WTC11 (cell line): Measurements from ENCODE around the gene FBXL2. TPM values are rescaled to one million over a fixed set of nuclear protein-coding genes. Genes with fewer than 3 reads are reported as not detected.

ENCODE experiments used
- ATAC-seq: fragments of 200-7000 bp; cut with Tn5 transposase; 2 replicates; pipeline ENCODE4 v1.10.0; 2021; ENCODE audit warnings: mild to moderate bottlenecking, moderate library complexity
- CTCF ChIA-PET: fragments of 300-600 bp; sonication (Branson Sonifier 250); formaldehyde crosslinking; loops from one replicate; lab custom pipeline; 2021; ENCODE audit warnings: antibody characterized with exemption; lab: Charles Lee
- POLR2A ChIA-PET: fragments of 350-600 bp; sonication (Branson Sonifier 250); formaldehyde crosslinking; loops from one replicate; lab custom pipeline; 2021; ENCODE audit warnings: antibody characterized with exemption; lab: Charles Lee
- DNase-seq: peaks from one replicate; pipeline ENCODE4 v3.0.0; 2021; ENCODE audit warnings: low spot score
- H3K27ac Mint-ChIP-seq: 2 replicates; pipeline ENCODE4 v1.8.0; 2021; ENCODE audit warnings: mixed read lengths
- H3K27me3 Mint-ChIP-seq: 2 replicates; pipeline ENCODE4 v1.8.0; 2021; ENCODE audit warnings: low read depth, mild to moderate bottlenecking, moderate library complexity, mixed read lengths
- H3K36me3 Mint-ChIP-seq: 2 replicates; pipeline ENCODE4 v1.8.0; 2021; ENCODE audit warnings: mixed read lengths
- H3K4me1 Mint-ChIP-seq: 2 replicates; pipeline ENCODE4 v1.8.0; 2022; ENCODE audit warnings: mixed read lengths
- H3K4me3 Mint-ChIP-seq: 2 replicates; pipeline ENCODE4 v1.8.0; 2021; ENCODE audit warnings: mild to moderate bottlenecking, moderate library complexity, mixed read lengths
- H3K9me3 Mint-ChIP-seq: 2 replicates; pipeline ENCODE4 v1.8.0; 2021; ENCODE audit warnings: mixed read lengths
- EMX1 ChIP-seq: fragments of 250-450 bp; sonication (Bioruptor Pico); IDR thresholded peaks from 2 replicates; pipeline ENCODE4 v1.8.0; 2021; ENCODE audit warnings: mild to moderate bottlenecking
- NFATC4 ChIP-seq: fragments of 250-450 bp; sonication (Bioruptor Pico); IDR thresholded peaks from 2 replicates; pipeline ENCODE4 v1.9.0; 2021; ENCODE audit warnings: mild to moderate bottlenecking
- NFYB ChIP-seq: sonication (generic); formaldehyde crosslinking; conservative IDR thresholded peaks from 2 replicates; pipeline ENCODE4 v1.8.0; 2022; ENCODE audit warnings: low read depth, missing genetic modification reagents
- RORB ChIP-seq: fragments of 250-450 bp; sonication (Bioruptor Pico); IDR thresholded peaks from 2 replicates; pipeline ENCODE4 v1.9.0; 2021; ENCODE audit warnings: mild to moderate bottlenecking
- TEAD1 ChIP-seq: sonication (generic); formaldehyde crosslinking; IDR thresholded peaks from 2 replicates; pipeline ENCODE4 v1.8.0; 2022; ENCODE audit warnings: mild to moderate bottlenecking, missing genetic modification reagents
- ZNF396 ChIP-seq: fragments of 250-450 bp; sonication (Bioruptor Pico); IDR thresholded peaks from 2 replicates; pipeline ENCODE4 v1.8.0; 2021; ENCODE audit warnings: mild to moderate bottlenecking, moderate library complexity, borderline replicate concordance
- ZNF416 ChIP-seq: fragments of 250-450 bp; sonication (Bioruptor Pico); IDR thresholded peaks from 2 replicates; pipeline ENCODE4 v1.9.0; 2021; ENCODE audit warnings: mild to moderate bottlenecking, inconsistent platforms
- total RNA-seq: library from RNA; stranded (reverse); gene quantifications from 3 replicates; pipeline ENCODE4 v1.2.3, GENCODE V29; 2021
- TF ChIP-seq, protein P1 (sequence below): sonication (generic); formaldehyde crosslinking; conservative IDR thresholded peaks from 2 replicates; pipeline ENCODE4 v1.8.1; 2023; ENCODE audit warnings: mild to moderate bottlenecking, low read depth, missing genetic modification reagents, moderate library complexity
- TF ChIP-seq, protein P2 (sequence below): sonication (generic); formaldehyde crosslinking; IDR thresholded peaks from 2 replicates; pipeline ENCODE4 v1.8.0; 2023; ENCODE audit warnings: missing genetic modification reagents, mild to moderate bottlenecking, borderline replicate concordance
- TF ChIP-seq, protein P3 (sequence below): sonication (generic); formaldehyde crosslinking; IDR thresholded peaks from 2 replicates; pipeline ENCODE4 v1.8.0; 2023; ENCODE audit warnings: mild to moderate bottlenecking, missing genetic modification reagents
- TF ChIP-seq, protein P4 (sequence below): sonication (generic); formaldehyde crosslinking; IDR thresholded peaks from 2 replicates; pipeline ENCODE4 v1.8.1; 2023; ENCODE audit warnings: mild to moderate bottlenecking, moderate library complexity, missing genetic modification reagents
- TF ChIP-seq, protein P5 (sequence below): sonication (generic); formaldehyde crosslinking; IDR thresholded peaks from 2 replicates; pipeline ENCODE4 v1.8.1; 2022; ENCODE audit warnings: mild to moderate bottlenecking, missing genetic modification reagents, moderate library complexity, borderline replicate concordance

Gene FBXL2
- total RNA-seq, 1 experiment from 2014 or later: 2.9 TPM

DNA sequence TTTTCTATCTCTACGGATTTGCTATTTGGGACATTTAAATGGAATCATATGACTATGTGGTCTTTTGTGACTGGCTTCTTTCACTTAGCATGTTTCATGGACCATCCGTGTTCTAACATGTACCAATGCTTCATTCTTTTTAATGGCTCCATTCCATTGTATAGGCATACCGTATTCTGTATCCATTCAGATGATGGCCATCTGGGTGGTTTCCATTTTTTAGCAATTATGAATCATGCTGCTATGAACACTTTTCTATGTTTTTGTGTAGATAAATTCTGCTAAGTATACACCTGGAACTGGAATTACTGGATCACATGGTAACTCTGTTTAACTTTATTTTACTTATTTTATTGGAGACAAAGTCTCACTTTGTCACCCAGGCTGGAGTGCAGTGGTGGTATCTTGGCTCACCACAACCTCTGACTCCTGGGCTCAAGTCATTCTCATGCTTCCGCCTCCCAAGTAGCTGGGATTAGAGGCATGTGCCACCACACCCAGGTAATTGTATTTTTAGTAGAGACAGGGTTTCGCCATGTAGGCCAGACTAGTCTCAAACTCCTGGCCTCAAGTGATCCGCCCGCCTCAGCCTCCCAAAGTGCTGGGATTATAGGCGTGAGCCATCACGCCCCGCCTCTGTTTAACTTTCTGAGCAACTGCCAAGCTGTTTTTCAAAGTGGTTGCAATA, 149.5 kb downstream of the FBXL2 start:
- ChIA-PET POLR2A (interaction anchor here (0.7 to 1.7 kb wide), 3 partner anchors 11 to 224 kb away, joined by 4 to 7 read pairs (median 6); no protein-coding TSS in a partner anchor), CTCF (interaction anchor here (1.0 to 1.9 kb wide), 3 partner anchors 54 to 360 kb away, joined by 4 to 8 read pairs (median 8); no protein-coding TSS in a partner anchor)
- Mint-ChIP-seq H3K4me1 (peaks cover 70% of the 10 kb centered on the region), H3K4me3 (peak overlapping the region; percentile 49), H3K27me3 (no peaks in the 10 kb centered on the region), H3K27ac (peak overlapping the region; percentile 77; the same call in 1 of the 2 replicates), H3K9me3 (no peaks in the 10 kb centered on the region), H3K36me3 (peaks cover 27% of the 10 kb centered on the region)
- TF ChIP-seq, protein P1, sequence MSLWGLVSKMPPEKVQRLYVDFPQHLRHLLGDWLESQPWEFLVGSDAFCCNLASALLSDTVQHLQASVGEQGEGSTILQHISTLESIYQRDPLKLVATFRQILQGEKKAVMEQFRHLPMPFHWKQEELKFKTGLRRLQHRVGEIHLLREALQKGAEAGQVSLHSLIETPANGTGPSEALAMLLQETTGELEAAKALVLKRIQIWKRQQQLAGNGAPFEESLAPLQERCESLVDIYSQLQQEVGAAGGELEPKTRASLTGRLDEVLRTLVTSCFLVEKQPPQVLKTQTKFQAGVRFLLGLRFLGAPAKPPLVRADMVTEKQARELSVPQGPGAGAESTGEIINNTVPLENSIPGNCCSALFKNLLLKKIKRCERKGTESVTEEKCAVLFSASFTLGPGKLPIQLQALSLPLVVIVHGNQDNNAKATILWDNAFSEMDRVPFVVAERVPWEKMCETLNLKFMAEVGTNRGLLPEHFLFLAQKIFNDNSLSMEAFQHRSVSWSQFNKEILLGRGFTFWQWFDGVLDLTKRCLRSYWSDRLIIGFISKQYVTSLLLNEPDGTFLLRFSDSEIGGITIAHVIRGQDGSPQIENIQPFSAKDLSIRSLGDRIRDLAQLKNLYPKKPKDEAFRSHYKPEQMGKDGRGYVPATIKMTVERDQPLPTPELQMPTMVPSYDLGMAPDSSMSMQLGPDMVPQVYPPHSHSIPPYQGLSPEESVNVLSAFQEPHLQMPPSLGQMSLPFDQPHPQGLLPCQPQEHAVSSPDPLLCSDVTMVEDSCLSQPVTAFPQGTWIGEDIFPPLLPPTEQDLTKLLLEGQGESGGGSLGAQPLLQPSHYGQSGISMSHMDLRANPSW (CRISPR knock-in tag): no peak
- TF ChIP-seq ZNF396 (CRISPR knock-in tag) (no peak), TEAD1 (CRISPR knock-in tag) (no peak), NFYB (no peak), EMX1 (CRISPR knock-in tag) (no peak), ZNF416 (no peak), RORB (no peak), NFATC4 (no peak)
- TF ChIP-seq, protein P2, sequence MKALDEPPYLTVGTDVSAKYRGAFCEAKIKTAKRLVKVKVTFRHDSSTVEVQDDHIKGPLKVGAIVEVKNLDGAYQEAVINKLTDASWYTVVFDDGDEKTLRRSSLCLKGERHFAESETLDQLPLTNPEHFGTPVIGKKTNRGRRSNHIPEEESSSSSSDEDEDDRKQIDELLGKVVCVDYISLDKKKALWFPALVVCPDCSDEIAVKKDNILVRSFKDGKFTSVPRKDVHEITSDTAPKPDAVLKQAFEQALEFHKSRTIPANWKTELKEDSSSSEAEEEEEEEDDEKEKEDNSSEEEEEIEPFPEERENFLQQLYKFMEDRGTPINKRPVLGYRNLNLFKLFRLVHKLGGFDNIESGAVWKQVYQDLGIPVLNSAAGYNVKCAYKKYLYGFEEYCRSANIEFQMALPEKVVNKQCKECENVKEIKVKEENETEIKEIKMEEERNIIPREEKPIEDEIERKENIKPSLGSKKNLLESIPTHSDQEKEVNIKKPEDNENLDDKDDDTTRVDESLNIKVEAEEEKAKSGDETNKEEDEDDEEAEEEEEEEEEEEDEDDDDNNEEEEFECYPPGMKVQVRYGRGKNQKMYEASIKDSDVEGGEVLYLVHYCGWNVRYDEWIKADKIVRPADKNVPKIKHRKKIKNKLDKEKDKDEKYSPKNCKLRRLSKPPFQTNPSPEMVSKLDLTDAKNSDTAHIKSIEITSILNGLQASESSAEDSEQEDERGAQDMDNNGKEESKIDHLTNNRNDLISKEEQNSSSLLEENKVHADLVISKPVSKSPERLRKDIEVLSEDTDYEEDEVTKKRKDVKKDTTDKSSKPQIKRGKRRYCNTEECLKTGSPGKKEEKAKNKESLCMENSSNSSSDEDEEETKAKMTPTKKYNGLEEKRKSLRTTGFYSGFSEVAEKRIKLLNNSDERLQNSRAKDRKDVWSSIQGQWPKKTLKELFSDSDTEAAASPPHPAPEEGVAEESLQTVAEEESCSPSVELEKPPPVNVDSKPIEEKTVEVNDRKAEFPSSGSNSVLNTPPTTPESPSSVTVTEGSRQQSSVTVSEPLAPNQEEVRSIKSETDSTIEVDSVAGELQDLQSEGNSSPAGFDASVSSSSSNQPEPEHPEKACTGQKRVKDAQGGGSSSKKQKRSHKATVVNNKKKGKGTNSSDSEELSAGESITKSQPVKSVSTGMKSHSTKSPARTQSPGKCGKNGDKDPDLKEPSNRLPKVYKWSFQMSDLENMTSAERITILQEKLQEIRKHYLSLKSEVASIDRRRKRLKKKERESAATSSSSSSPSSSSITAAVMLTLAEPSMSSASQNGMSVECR (CRISPR knock-in tag): no peak
- TF ChIP-seq, protein P3, sequence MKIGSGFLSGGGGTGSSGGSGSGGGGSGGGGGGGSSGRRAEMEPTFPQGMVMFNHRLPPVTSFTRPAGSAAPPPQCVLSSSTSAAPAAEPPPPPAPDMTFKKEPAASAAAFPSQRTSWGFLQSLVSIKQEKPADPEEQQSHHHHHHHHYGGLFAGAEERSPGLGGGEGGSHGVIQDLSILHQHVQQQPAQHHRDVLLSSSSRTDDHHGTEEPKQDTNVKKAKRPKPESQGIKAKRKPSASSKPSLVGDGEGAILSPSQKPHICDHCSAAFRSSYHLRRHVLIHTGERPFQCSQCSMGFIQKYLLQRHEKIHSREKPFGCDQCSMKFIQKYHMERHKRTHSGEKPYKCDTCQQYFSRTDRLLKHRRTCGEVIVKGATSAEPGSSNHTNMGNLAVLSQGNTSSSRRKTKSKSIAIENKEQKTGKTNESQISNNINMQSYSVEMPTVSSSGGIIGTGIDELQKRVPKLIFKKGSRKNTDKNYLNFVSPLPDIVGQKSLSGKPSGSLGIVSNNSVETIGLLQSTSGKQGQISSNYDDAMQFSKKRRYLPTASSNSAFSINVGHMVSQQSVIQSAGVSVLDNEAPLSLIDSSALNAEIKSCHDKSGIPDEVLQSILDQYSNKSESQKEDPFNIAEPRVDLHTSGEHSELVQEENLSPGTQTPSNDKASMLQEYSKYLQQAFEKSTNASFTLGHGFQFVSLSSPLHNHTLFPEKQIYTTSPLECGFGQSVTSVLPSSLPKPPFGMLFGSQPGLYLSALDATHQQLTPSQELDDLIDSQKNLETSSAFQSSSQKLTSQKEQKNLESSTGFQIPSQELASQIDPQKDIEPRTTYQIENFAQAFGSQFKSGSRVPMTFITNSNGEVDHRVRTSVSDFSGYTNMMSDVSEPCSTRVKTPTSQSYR: no peak
- TF ChIP-seq, protein P4, sequence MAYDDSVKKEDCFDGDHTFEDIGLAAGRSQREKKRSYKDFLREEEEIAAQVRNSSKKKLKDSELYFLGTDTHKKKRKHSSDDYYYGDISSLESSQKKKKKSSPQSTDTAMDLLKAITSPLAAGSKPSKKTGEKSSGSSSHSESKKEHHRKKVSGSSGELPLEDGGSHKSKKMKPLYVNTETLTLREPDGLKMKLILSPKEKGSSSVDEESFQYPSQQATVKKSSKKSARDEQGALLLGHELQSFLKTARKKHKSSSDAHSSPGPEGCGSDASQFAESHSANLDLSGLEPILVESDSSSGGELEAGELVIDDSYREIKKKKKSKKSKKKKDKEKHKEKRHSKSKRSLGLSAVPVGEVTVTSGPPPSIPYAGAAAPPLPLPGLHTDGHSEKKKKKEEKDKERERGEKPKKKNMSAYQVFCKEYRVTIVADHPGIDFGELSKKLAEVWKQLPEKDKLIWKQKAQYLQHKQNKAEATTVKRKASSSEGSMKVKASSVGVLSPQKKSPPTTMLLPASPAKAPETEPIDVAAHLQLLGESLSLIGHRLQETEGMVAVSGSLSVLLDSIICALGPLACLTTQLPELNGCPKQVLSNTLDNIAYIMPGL (CRISPR knock-in tag): no peak
- TF ChIP-seq, protein P5, sequence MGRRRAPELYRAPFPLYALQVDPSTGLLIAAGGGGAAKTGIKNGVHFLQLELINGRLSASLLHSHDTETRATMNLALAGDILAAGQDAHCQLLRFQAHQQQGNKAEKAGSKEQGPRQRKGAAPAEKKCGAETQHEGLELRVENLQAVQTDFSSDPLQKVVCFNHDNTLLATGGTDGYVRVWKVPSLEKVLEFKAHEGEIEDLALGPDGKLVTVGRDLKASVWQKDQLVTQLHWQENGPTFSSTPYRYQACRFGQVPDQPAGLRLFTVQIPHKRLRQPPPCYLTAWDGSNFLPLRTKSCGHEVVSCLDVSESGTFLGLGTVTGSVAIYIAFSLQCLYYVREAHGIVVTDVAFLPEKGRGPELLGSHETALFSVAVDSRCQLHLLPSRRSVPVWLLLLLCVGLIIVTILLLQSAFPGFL: no peak
- ATAC-seq (peak; percentile 4; the same call in 1 of the 2 replicates), DNase-seq (no peak)
